ENCODE results near the gene ZNF862. TPM values are rescaled to one million over a fixed set of nuclear protein-coding genes. Genes with fewer than 3 reads are reported as not detected.

The ZNF862 gene
- polyA plus RNA-seq, 10 donors: 8.3 to 13.3 (median 10.1) TPM

- DNase-seq: no peak
These were observed 29.0 kb upstream of the ZNF862 start for GRCh38 chr7:149809215-149809614.

GRCh38 chr7:149811221-149811620 lies 27.0 kb upstream of the ZNF862 start:
- no peak for DNase-seq

GRCh38 chr7:149811831-149812490 lies 26.2 kb upstream of the ZNF862 start:
- no peak for DNase-seq

- no peak for DNase-seq
These were observed 24.7 kb upstream of the ZNF862 start for GRCh38 chr7:149813254-149814035.

- DNase-seq: no peak
These were observed 23.7 kb upstream of the ZNF862 start for GRCh38 chr7:149814494-149814893.

GRCh38 chr7:149815121-149815520 lies 23.1 kb upstream of the ZNF862 start:
- DNase-seq: no peak

- DNase-seq: no peak
These were observed 22.4 kb upstream of the ZNF862 start for GRCh38 chr7:149815661-149816266.

GRCh38 chr7:149816267-149816751 lies 21.9 kb upstream of the ZNF862 start:
- DNase-seq: no peak

- no peak for DNase-seq
These were observed 21.4 kb upstream of the ZNF862 start for GRCh38 chr7:149816794-149817193.

- no peak for DNase-seq
These were observed 20.8 kb upstream of the ZNF862 start for GRCh38 chr7:149817301-149817771.

- DNase-seq: no peak
These were observed 20.2 kb upstream of the ZNF862 start for GRCh38 chr7:149817836-149818535.

GRCh38 chr7:149818536-149818840 lies 19.7 kb upstream of the ZNF862 start:
- DNase-seq: no peak

GRCh38 chr7:149819141-149819960 lies 18.8 kb upstream of the ZNF862 start:
- no peak for DNase-seq

GRCh38 chr7:149819961-149820340 lies 18.2 kb upstream of the ZNF862 start:
- DNase-seq: no peak

GRCh38 chr7:149820622-149821190 lies 17.5 kb upstream of the ZNF862 start:
- DNase-seq: no peak

- DNase-seq: no peak
These were observed 16.7 kb upstream of the ZNF862 start for GRCh38 chr7:149821191-149822148.

GRCh38 chr7:149822353-149822943 lies 15.7 kb upstream of the ZNF862 start:
- DNase-seq: peak in 1 of 3 donors; percentile 42

GRCh38 chr7:149823191-149823630 lies 15.0 kb upstream of the ZNF862 start:
- no peak for DNase-seq

GRCh38 chr7:149823631-149824199 lies 14.5 kb upstream of the ZNF862 start:
- no peak for DNase-seq

Measured in muscle of back (tissue), 11 donors.